HEK293T (cell line): ENCODE data around the gene SUPT3H.

Source experiments
- BHLHE40 ChIP-seq: fragments of 450-650 bp; IDR thresholded peaks from 2 replicates; pipeline ENCODE4 v1.6.1; 2016; ENCODE audit warnings: mild to moderate bottlenecking, moderate library complexity, borderline replicate concordance
- CTBP1 ChIP-seq: fragments of 450-650 bp; IDR thresholded peaks from 2 replicates; pipeline ENCODE4 v1.6.1; 2016; ENCODE audit warnings: borderline replicate concordance
- ELF4 ChIP-seq: fragments of 450-650 bp; IDR thresholded peaks from 2 replicates; pipeline ENCODE4 v1.6.1; 2017; ENCODE audit warnings: antibody characterized with exemption
- FOXA1 ChIP-seq: fragments of 450-650 bp; IDR thresholded peaks from 2 replicates; pipeline ENCODE4 v1.6.1; 2016; ENCODE audit warnings: mild to moderate bottlenecking
- FOXK2 ChIP-seq: fragments of 450-650 bp; IDR thresholded peaks from 2 replicates; pipeline ENCODE4 v1.6.1; 2016; ENCODE audit warnings: mild to moderate bottlenecking
- FOXM1 ChIP-seq: fragments of 450-650 bp; IDR thresholded peaks from 2 replicates; pipeline ENCODE4 v1.6.1; 2017; ENCODE audit warnings: mild to moderate bottlenecking, borderline replicate concordance
- L3MBTL2 ChIP-seq: fragments of 450-650 bp; conservative IDR thresholded peaks from 2 replicates; pipeline ENCODE4 v1.6.1; 2016; ENCODE audit warnings: mild to moderate bottlenecking
- LEF1 ChIP-seq: fragments of 450-650 bp; IDR thresholded peaks from 2 replicates; pipeline ENCODE4 v1.6.1; 2017; ENCODE audit warnings: mild to moderate bottlenecking, borderline replicate concordance
- SP1 ChIP-seq: fragments of 450-650 bp; IDR thresholded peaks from 2 replicates; pipeline ENCODE4 v1.6.1; 2017
- SUZ12 ChIP-seq: fragments of 450-650 bp; IDR thresholded peaks from 2 replicates; pipeline ENCODE4 v1.6.1; 2016; ENCODE audit warnings: mild to moderate bottlenecking
- TARDBP ChIP-seq: fragments of 450-650 bp; IDR thresholded peaks from 2 replicates; pipeline ENCODE4 v1.6.1; 2016
- ZNF384 ChIP-seq: fragments of 450-650 bp; IDR thresholded peaks from 2 replicates; pipeline ENCODE4 v1.6.1; 2016
- TF ChIP-seq, protein P1 (sequence below): fragments of 450-650 bp; IDR thresholded peaks from 2 replicates; pipeline ENCODE4 v1.6.1; 2016

DNA sequence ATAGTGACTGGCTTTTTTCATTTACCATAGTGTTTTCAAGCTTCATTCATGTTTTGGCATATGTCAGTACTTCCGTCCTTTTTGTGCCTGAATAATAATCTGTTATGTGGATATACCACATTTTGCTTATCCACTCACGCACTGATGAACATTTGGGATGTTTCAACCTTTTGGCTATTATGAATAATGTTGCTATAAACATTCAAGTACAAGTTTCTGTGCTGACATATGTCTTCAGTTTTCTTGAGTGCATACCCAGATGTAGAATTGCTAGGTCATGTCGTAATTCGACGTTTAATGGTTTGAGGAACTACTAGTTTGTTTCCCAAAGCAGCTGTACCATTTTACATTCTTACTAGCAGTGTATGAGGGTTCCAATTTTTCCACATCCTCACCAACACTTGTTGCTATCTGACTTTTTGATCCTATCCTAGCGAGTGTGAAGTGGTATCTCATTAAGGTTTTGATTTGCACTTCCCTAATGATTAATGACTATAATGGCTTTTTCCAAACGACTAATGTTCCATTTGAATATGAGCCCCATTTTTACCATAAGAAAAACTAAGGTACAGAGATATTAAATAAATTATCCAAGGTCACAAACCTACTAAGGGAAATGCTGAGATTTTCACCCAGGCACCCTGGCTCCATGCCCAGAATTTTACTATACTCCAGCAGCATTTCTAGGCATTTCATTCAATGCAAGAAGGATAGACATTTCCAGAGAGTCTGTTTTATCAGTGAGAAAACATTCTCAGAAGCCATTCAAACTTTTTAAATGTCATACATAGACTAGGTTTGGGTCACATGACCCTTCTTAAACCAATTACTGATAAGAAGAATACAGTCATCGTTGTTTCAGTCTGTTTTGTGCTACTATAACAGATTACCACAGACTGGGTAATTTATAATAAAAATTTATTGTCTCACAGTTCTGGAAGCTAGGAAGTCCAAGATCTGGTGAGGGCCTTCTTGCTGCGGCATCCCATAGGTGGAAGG lies 120.7 kb downstream of the SUPT3H start:
- TF ChIP-seq TARDBP (no peak), L3MBTL2 (no peak), SP1 (no peak), BHLHE40 (no peak), ZNF384 (no peak), FOXA1 (no peak), CTBP1 (no peak), FOXM1 (no peak), FOXK2 (no peak), LEF1 (no peak), ELF4 (no peak), SUZ12 (no peak)
- TF ChIP-seq, protein P1, sequence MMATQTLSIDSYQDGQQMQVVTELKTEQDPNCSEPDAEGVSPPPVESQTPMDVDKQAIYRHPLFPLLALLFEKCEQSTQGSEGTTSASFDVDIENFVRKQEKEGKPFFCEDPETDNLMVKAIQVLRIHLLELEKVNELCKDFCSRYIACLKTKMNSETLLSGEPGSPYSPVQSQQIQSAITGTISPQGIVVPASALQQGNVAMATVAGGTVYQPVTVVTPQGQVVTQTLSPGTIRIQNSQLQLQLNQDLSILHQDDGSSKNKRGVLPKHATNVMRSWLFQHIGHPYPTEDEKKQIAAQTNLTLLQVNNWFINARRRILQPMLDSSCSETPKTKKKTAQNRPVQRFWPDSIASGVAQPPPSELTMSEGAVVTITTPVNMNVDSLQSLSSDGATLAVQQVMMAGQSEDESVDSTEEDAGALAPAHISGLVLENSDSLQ = no peak
